ENCODE measurements around the gene FOXP1. TPM values are rescaled to one million over a fixed set of nuclear protein-coding genes. Genes with fewer than 3 reads are reported as not detected.

Gene FOXP1
- total RNA-seq, 1 experiment from 2014 or later: 58.4 TPM

- no peaks in the 10 kb centered on the region for H3K27me3 ChIP-seq (replicated peaks; ENCODE audit: insufficient read depth, low read depth, low read length, poor library complexity)
- H3K4me3 ChIP-seq (ENCODE audit: low read depth, low read length, poor library complexity, severe bottlenecking): no peak overlapping the region
- intact Hi-C loops (cut with micrococcal nuclease; ENCODE audit: unreplicated experiment): no loop called here
- H3K4me1 ChIP-seq (ENCODE audit: insufficient read depth, low read length, poor library complexity, severe bottlenecking): peaks cover 33% of the 10 kb centered on the region
- H3K27ac ChIP-seq (ENCODE audit: low read depth, low read length, poor library complexity, severe bottlenecking): no peak overlapping the region
- POLR2A ChIA-PET (ENCODE audit: low non-redundant PET): no interaction called here
- H3K36me3 ChIP-seq (ENCODE audit: insufficient read depth, low read length, poor library complexity, severe bottlenecking): no peaks in the 10 kb centered on the region
- TF ChIP-seq EZH2 (IDR thresholded peaks at IDR 0.05; ENCODE audit: borderline replicate concordance, low read depth, low read length, poor library complexity, severe bottlenecking): no peak
- TF ChIP-seq, protein P1, sequence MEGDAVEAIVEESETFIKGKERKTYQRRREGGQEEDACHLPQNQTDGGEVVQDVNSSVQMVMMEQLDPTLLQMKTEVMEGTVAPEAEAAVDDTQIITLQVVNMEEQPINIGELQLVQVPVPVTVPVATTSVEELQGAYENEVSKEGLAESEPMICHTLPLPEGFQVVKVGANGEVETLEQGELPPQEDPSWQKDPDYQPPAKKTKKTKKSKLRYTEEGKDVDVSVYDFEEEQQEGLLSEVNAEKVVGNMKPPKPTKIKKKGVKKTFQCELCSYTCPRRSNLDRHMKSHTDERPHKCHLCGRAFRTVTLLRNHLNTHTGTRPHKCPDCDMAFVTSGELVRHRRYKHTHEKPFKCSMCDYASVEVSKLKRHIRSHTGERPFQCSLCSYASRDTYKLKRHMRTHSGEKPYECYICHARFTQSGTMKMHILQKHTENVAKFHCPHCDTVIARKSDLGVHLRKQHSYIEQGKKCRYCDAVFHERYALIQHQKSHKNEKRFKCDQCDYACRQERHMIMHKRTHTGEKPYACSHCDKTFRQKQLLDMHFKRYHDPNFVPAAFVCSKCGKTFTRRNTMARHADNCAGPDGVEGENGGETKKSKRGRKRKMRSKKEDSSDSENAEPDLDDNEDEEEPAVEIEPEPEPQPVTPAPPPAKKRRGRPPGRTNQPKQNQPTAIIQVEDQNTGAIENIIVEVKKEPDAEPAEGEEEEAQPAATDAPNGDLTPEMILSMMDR (conservative IDR thresholded peaks at IDR 0.05; ENCODE audit: low read depth, low read length): no peak
- no TSS peak for BruUV-seq (replicated peaks)
- DNase-seq (ENCODE audit: low spot score): no peak
- no peaks in the 10 kb centered on the region for H3K9me3 ChIP-seq (ENCODE audit: low read depth, low read length, poor library complexity, severe bottlenecking)
- CTCF ChIA-PET: interaction anchor here (0.7 kb wide), 1 partner anchor 162 kb away, joined by 4 read pairs; no protein-coding TSS in a partner anchor
These were observed 350.6 kb downstream of the FOXP1 start for GRCh38 chr3:71232895-71233294.

GRCh38 chr3:71232175-71232679 lies 351.3 kb downstream of the FOXP1 start:
- ChIA-PET POLR2A (ENCODE audit: low non-redundant PET) (no interaction called here), CTCF (interaction anchor here (0.7 kb wide), 1 partner anchor 163 kb away, joined by 4 read pairs; no protein-coding TSS in a partner anchor)
- Histone ChIP-seq H3K27ac (ENCODE audit: low read depth, low read length, poor library complexity, severe bottlenecking) (no peak overlapping the region), H3K9me3 (ENCODE audit: low read depth, low read length, poor library complexity, severe bottlenecking) (no peaks in the 10 kb centered on the region), H3K4me1 (ENCODE audit: insufficient read depth, low read length, poor library complexity, severe bottlenecking) (peaks cover 34% of the 10 kb centered on the region), H3K27me3 (replicated peaks; ENCODE audit: insufficient read depth, low read depth, low read length, poor library complexity) (no peaks in the 10 kb centered on the region), H3K4me3 (ENCODE audit: low read depth, low read length, poor library complexity, severe bottlenecking) (no peak overlapping the region), H3K36me3 (ENCODE audit: insufficient read depth, low read length, poor library complexity, severe bottlenecking) (no peaks in the 10 kb centered on the region)
- intact Hi-C loops (cut with micrococcal nuclease; ENCODE audit: unreplicated experiment): no loop called here
- no peak for TF ChIP-seq EZH2 (IDR thresholded peaks at IDR 0.05; ENCODE audit: borderline replicate concordance, low read depth, low read length, poor library complexity, severe bottlenecking)
- DNase-seq (ENCODE audit: low spot score): no peak
- BruUV-seq (replicated peaks): no TSS peak

GRCh38 chr3:71231680-71232079 lies 351.8 kb downstream of the FOXP1 start:
- Histone ChIP-seq H3K27ac (ENCODE audit: low read depth, low read length, poor library complexity, severe bottlenecking) (no peak overlapping the region), H3K4me3 (ENCODE audit: low read depth, low read length, poor library complexity, severe bottlenecking) (no peak overlapping the region), H3K27me3 (replicated peaks; ENCODE audit: insufficient read depth, low read depth, low read length, poor library complexity) (no peaks in the 10 kb centered on the region), H3K36me3 (ENCODE audit: insufficient read depth, low read length, poor library complexity, severe bottlenecking) (no peaks in the 10 kb centered on the region), H3K9me3 (ENCODE audit: low read depth, low read length, poor library complexity, severe bottlenecking) (no peaks in the 10 kb centered on the region), H3K4me1 (ENCODE audit: insufficient read depth, low read length, poor library complexity, severe bottlenecking) (peaks cover 40% of the 10 kb centered on the region)
- POLR2A ChIA-PET (ENCODE audit: low non-redundant PET): no interaction called here
- BruUV-seq (replicated peaks): no TSS peak
- CTCF ChIA-PET: no interaction called here
- DNase-seq (ENCODE audit: low spot score): no peak
- TF ChIP-seq, protein P1 (conservative IDR thresholded peaks at IDR 0.05; ENCODE audit: low read depth, low read length): no peak
- no peak for TF ChIP-seq EZH2 (IDR thresholded peaks at IDR 0.05; ENCODE audit: borderline replicate concordance, low read depth, low read length, poor library complexity, severe bottlenecking)
- intact Hi-C loops (cut with micrococcal nuclease; ENCODE audit: unreplicated experiment): no loop called here
